Small intestine (tissue), 7 donors: ENCODE measurements around the gene DOHH. TPM values are rescaled to one million over a fixed set of nuclear protein-coding genes. Genes with fewer than 3 reads are reported as not detected.

Experiments used
- DNase-seq, 2 donors: peaks; one replicate each; pipeline versions ENCODE4 v3.0.0 to v3.0.0-alpha.2; 2013
- FAIRE-seq: peaks from 2 replicates; lab custom pipeline; 2012; peaks lifted over from hg19 to GRCh38; lab: Jason Lieb, UNC
- H3K27ac ChIP-seq, 3 donors: one replicate each; pipeline ENCODE4 v1.5.1; 2013; ENCODE audit warnings: low read length in 2 of 3, mild to moderate bottlenecking in 2 of 3, control low read depth in 1 of 3, inconsistent platforms in 1 of 3, low read depth in 1 of 3, moderate library complexity in 1 of 3
- H3K27me3 ChIP-seq, 3 donors: one replicate each; pipeline ENCODE4 v1.6.1; 2013; ENCODE audit warnings: low read length in 3 of 3, inconsistent platforms in 1 of 3; ENCODE audit not compliant: control insufficient read depth in 3 of 3, insufficient read depth in 3 of 3
- H3K36me3 ChIP-seq, 3 donors: one replicate each; pipeline ENCODE4 v1.6.1; 2013; ENCODE audit warnings: low read length in 3 of 3, inconsistent platforms in 1 of 3, low read depth in 1 of 3, mild to moderate bottlenecking in 1 of 3, moderate library complexity in 1 of 3; ENCODE audit not compliant: control insufficient read depth in 3 of 3, insufficient read depth in 2 of 3
- H3K4me1 ChIP-seq, 3 donors: one replicate each; pipeline ENCODE4 v1.6.1; 2013; ENCODE audit warnings: low read length in 2 of 3, inconsistent platforms in 1 of 3, low read depth in 1 of 3, mild to moderate bottlenecking in 1 of 3, moderate library complexity in 1 of 3; ENCODE audit not compliant: control insufficient read depth in 3 of 3, insufficient read depth in 2 of 3
- H3K4me3 ChIP-seq, 3 donors: one replicate each; pipeline ENCODE4 v1.5.1; 2013; ENCODE audit warnings: low read length in 3 of 3, control low read depth in 1 of 3, inconsistent platforms in 1 of 3, low read depth in 1 of 3, mild to moderate bottlenecking in 1 of 3, moderate library complexity in 1 of 3
- H3K9me3 ChIP-seq, 2 donors: one replicate each; pipeline ENCODE4 v1.6.1; 2013; ENCODE audit warnings: low read depth in 1 of 2, low read length in 1 of 2; ENCODE audit not compliant: control insufficient read depth in 2 of 2, insufficient read depth in 1 of 2
- WGBS, 3 donors: extraction: QIAGEN DNeasy Blood & Tissue Kit; methylation state at CpG; one replicate each; pipeline ENCODE4 v1.1.7; 2013; 5-methylcytosine and 5-hydroxymethylcytosine counted together
- polyA plus RNA-seq, 4 donors: library from polyadenylated mRNA; stranded (reverse) in 3 of 4; unstranded in 1 of 4; fragments of 200-250 nt in 3 of 4; fragments of 120-200 nt in 1 of 4; gene quantifications; one replicate each; pipeline versions ENCODE4 v1.2.1 to v1.2.3, GENCODE V29; 2013
- donor health status: healthy with polysubstance abuse.
- donor health status: control.
- donor health status: control.
- donor health status: Bipolar disorder and iron deficiency.
- donor health status: healthy.

Gene DOHH
- polyA plus RNA-seq, 4 donors = 5.4 to 18.4 (median 8.4) TPM

- 83 to 100% (median 97%) methylated on average over 2 to 3 of the region's 3 CpGs for WGBS, 3 donors
- Histone ChIP-seq H3K9me3 (peaks cover 0 to 46% of the 10 kb centered on the region in 2 donors), H3K4me3 (no peak overlapping the region), H3K36me3 (peaks cover 0 to 21% (median 3%) of the 10 kb centered on the region in 3 donors), H3K4me1 (peaks cover 0 to 20% (median 0%) of the 10 kb centered on the region in 3 donors), H3K27me3 (peaks cover 0 to 28% (median 0%) of the 10 kb centered on the region in 3 donors), H3K27ac (no peak overlapping the region)
- FAIRE-seq (no peak), DNase-seq (no peak)
These were observed 32.3 kb downstream of the DOHH start for GRCh38 chr19:3468211-3468610.

GRCh38 chr19:3467437-3468198, 32.9 kb downstream of the DOHH start:
- WGBS, 3 donors = 89 to 96% (median 94%) methylated on average over 10 of the region's 10 CpGs
- peaks cover 0 to 29% (median 0%) of the 10 kb centered on the region in 3 donors for H3K27me3 ChIP-seq
- no peak overlapping the region for H3K27ac ChIP-seq

DNA sequence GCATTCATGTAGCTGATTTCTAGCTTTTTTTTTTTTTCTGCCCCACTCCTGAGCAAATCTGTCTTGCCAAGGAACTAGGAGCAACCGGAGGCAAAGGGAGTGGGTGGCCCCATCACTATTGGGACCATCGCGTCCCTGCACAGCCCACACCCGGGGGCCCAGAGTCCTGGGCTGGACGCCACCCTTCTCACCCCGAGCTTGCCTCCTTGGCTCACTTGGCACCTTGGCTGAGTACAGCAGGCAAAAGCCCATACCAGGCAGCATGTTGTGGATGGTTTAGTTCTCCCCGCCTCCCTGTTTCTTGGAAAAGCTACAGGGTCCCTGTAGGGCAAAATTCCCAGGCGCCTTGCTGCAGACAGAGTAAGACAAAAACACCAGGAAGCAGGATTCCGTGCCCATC, 33.8 kb downstream of the DOHH start:
- no peak overlapping the region for H3K27ac ChIP-seq
- H3K4me3 ChIP-seq = no peak overlapping the region
- DNase-seq (no peak), FAIRE-seq (no peak)
- H3K4me1 ChIP-seq = peaks cover 0 to 6% (median 0%) of the 10 kb centered on the region in 3 donors
- H3K36me3 ChIP-seq = peaks cover 0 to 13% (median 8%) of the 10 kb centered on the region in 3 donors
- H3K9me3 ChIP-seq = peaks cover 0 to 46% of the 10 kb centered on the region in 2 donors
- 76 to 93% (median 93%) methylated on average over 9 of the region's 9 CpGs for WGBS, 3 donors
- peaks cover 0 to 30% (median 0%) of the 10 kb centered on the region in 3 donors for H3K27me3 ChIP-seq

More at GRCh38 chr19:3467437-3468198, 32.9 kb downstream of the DOHH start:
- peaks cover 0 to 18% (median 8%) of the 10 kb centered on the region in 3 donors for H3K36me3 ChIP-seq
- no peak overlapping the region for H3K4me3 ChIP-seq
- FAIRE-seq (no peak), DNase-seq (no peak)
- H3K9me3 ChIP-seq = peaks cover 0 to 46% of the 10 kb centered on the region in 2 donors
- peaks cover 0 to 14% (median 0%) of the 10 kb centered on the region in 3 donors for H3K4me1 ChIP-seq

GRCh38 chr19:3465552-3465951, 34.9 kb downstream of the DOHH start:
- Histone ChIP-seq H3K36me3 (peaks cover 0 to 13% (median 8%) of the 10 kb centered on the region in 3 donors), H3K9me3 (peaks cover 0 to 46% of the 10 kb centered on the region in 2 donors), H3K4me1 (peaks cover 0 to 6% (median 0%) of the 10 kb centered on the region in 3 donors), H3K27ac (no peak overlapping the region), H3K4me3 (no peak overlapping the region), H3K27me3 (peaks cover 0 to 30% (median 0%) of the 10 kb centered on the region in 3 donors)
- WGBS, 3 donors = 79 to 88% (median 84%) methylated on average over 7 of the region's 7 CpGs
- FAIRE-seq (no peak), DNase-seq (no peak)

- Histone ChIP-seq H3K27ac (no peak overlapping the region), H3K4me1 (peaks cover 0 to 10% (median 0%) of the 10 kb centered on the region in 3 donors), H3K36me3 (peaks cover 0 to 20% (median 8%) of the 10 kb centered on the region in 3 donors), H3K27me3 (peaks cover 0 to 30% (median 0%) of the 10 kb centered on the region in 3 donors), H3K4me3 (no peak overlapping the region), H3K9me3 (peaks cover 0 to 40% of the 10 kb centered on the region in 2 donors)
- DNase-seq (no peak), FAIRE-seq (no peak)
- WGBS, 3 donors = 80 to 91% (median 87%) methylated on average over 25 to 31 of the region's 31 CpGs
These were observed 35.8 kb downstream of the DOHH start for GRCh38 chr19:3464587-3465235.

DNA sequence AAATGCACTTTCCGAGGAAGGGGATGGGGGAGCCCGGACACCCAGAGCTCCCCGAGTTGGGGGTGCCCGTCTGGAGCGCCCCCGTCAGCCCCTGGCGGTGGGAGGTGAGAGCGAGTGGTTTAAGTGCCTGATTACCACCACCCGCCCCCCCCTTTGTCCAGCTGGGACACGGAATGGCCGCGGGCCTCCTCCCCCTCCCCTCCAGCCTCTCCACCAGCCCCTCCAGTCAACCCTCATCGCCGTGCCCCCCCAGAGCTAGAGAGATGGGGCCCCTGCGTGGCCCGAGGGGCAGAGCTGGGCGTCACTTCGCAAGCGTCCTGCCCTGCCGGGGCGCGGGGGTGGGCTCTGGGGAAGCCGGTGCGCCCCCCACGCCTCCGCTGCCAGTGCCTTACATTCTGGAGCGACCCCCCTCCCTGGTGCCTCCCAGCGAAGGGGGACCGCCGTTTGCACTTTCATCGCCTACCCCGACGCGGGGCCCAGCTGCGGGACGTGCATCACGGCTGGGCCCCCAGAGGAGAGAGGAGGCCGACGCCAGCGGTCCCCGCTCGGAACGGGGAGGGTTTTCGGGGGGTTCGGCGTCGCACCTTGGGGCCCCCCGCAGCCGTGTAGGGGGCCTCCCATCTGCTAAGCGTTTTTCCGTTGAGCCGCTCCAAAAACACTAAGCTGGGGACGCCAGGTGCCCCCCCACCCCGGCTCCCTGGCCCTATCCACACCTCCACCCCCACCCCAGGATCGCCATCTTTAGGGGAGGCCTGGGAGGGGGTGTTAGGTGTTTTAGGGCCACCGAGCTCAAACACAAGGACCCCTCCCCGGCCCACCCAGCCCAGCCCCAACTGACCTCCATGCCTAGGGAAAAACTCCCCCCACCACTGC, 36.5 kb downstream of the DOHH start:
- no peak overlapping the region for H3K4me3 ChIP-seq
- 81 to 93% (median 90%) methylated on average over 44 to 57 of the region's 57 CpGs for WGBS, 3 donors
- H3K27me3 ChIP-seq = peaks cover 0 to 30% (median 0%) of the 10 kb centered on the region in 3 donors
- peaks cover 0 to 16% (median 8%) of the 10 kb centered on the region in 3 donors for H3K36me3 ChIP-seq
- FAIRE-seq (no peak), DNase-seq (peak in 1 of 2 donors; percentile 21)
- peaks cover 0 to 17% (median 0%) of the 10 kb centered on the region in 3 donors for H3K4me1 ChIP-seq
- H3K9me3 ChIP-seq = peaks cover 0 to 32% of the 10 kb centered on the region in 2 donors
- H3K27ac ChIP-seq = no peak overlapping the region

- FAIRE-seq (no peak), DNase-seq (no peak)
- peaks cover 0 to 30% (median 0%) of the 10 kb centered on the region in 3 donors for H3K27me3 ChIP-seq
- 81 to 90% (median 87%) methylated on average over 29 to 58 of the region's 58 CpGs for WGBS, 3 donors
- peaks cover 0 to 16% (median 8%) of the 10 kb centered on the region in 3 donors for H3K36me3 ChIP-seq
- peaks cover 0 to 28% of the 10 kb centered on the region in 2 donors for H3K9me3 ChIP-seq
- peaks cover 0 to 24% (median 0%) of the 10 kb centered on the region in 3 donors for H3K4me1 ChIP-seq
- no peak overlapping the region for H3K4me3 ChIP-seq
- no peak overlapping the region for H3K27ac ChIP-seq
These were observed 37.3 kb downstream of the DOHH start for GRCh38 chr19:3462991-3463713.
